ENCODE data around the gene FNIP1. TPM values are rescaled to one million over a fixed set of nuclear protein-coding genes. Genes with fewer than 3 reads are reported as not detected.

FNIP1 gene
- total and polyA plus RNA-seq, 2 of the 13 experiments (the other 11 are each of a cell fraction or from before 2014, with no cell fraction given) = 10.9 to 29.3 TPM

DNA sequence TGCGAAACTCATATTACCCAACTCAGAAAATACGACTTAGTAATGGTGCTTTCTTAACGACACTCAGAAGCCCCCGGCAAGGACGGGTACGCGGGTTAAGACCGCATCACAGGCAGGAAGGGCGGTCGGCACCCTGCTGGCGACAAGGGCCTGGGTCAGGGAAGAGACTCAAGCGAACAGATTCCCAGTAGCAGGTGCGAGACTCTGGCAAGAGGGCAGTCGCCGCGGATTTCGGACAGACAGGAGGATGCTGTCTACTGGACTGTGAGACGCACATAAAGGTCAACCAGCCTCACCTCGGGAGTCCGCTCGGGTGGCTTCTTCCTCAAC lies 162.2 kb downstream of the FNIP1 start:
- DNase-seq (ENCODE audit: low spot score) (peak; percentile 65), FAIRE-seq (no peak), ATAC-seq (peak; percentile 65)
- in situ Hi-C loops (cut with HindIII; ENCODE audit: extremely low pct_ligation_motif_present, low pct_unique_long_range_greater_than_20kb) (no loop called here), intact Hi-C loops (cut with micrococcal nuclease; ENCODE audit: unreplicated experiment) (loop anchor here (1.0 kb wide), 1 partner anchor 24 kb away; no protein-coding TSS in a partner anchor)
- peak overlapping the region; percentile 94 for H3K27ac ChIP-seq (ENCODE audit: extremely low read length, insufficient read depth, low read length)
- H3K4me3 ChIP-seq (replicated peaks in 1 of 3; ENCODE audit: insufficient read depth in 1 of 3, low read depth in 2 of 3, low read length in 3 of 3) = peak overlapping the region; percentile 77 to 99 (median 92)
- peaks cover 48% of the 10 kb centered on the region for H3K4me1 ChIP-seq (ENCODE audit: insufficient read depth, low read length)
- H3K79me2 ChIP-seq (ENCODE audit: insufficient read depth, low read length) = peaks cover 53% of the 10 kb centered on the region
- peak overlapping the region; percentile 97 for H3K9ac ChIP-seq (ENCODE audit: insufficient read depth, low read depth, low read length)
- ChIA-PET CTCF (ENCODE audit: low intra/inter-chr PET ratio, low total read pairs) (no interaction called here), POLR2A (interaction anchor here (3.0 kb wide), 1 partner anchor 25 kb away, joined by 31 read pairs; no protein-coding TSS in a partner anchor)
- 0% methylated on average over 10 of the region's 21 CpGs for WGBS (ENCODE audit: low lambda C conversion rate)
- BruUV-seq (replicated peaks) = TSS peak; percentile 73
- no peaks in the 10 kb centered on the region; a peak in 1 of 5 replicates for H3K27me3 ChIP-seq (ENCODE audit: control insufficient read depth in 1 of 2, insufficient read depth in 2 of 2, low read length in 2 of 2)
- H3K36me3 ChIP-seq (replicated peaks in 1 of 2; ENCODE audit: control insufficient read depth in 1 of 2, insufficient read depth in 2 of 2, low read length in 2 of 2) = no peaks in the 10 kb centered on the region
- peak overlapping the region; percentile 83 for H3K4me2 ChIP-seq (ENCODE audit: low read depth, low read length)
- no peak overlapping the region for H2AFZ ChIP-seq (ENCODE audit: low read length)
- H3K9me3 ChIP-seq (ENCODE audit: low read length) = no peaks in the 10 kb centered on the region
- peaks cover 13% of the 10 kb centered on the region for H4K20me1 ChIP-seq (ENCODE audit: insufficient read depth, low read length)
- TF ChIP-seq YEATS2 (CRISPR knock-in tag; IDR thresholded peaks at IDR 0.05; ENCODE audit: borderline replicate concordance) (no peak), ATF4 (CRISPR knock-in tag; IDR thresholded peaks at IDR 0.05) (no peak), ZNF407 (CRISPR knock-in tag; IDR thresholded peaks at IDR 0.05; ENCODE audit: not compliant biosample characterization) (no peak), BCLAF1 (IDR thresholded peaks at IDR 0.05) (no peak), ZNF710 (CRISPR knock-in tag; IDR thresholded peaks at IDR 0.05; ENCODE audit: borderline replicate concordance) (0 out of 2 replicates have a peak, but pooled peaks have one; percentile 8), ZFP1 (CRISPR knock-in tag; IDR thresholded peaks at IDR 0.05) (no peak), ZNF543 (CRISPR knock-in tag; IDR thresholded peaks at IDR 0.05) (no peak)
- TF ChIP-seq, protein P1, sequence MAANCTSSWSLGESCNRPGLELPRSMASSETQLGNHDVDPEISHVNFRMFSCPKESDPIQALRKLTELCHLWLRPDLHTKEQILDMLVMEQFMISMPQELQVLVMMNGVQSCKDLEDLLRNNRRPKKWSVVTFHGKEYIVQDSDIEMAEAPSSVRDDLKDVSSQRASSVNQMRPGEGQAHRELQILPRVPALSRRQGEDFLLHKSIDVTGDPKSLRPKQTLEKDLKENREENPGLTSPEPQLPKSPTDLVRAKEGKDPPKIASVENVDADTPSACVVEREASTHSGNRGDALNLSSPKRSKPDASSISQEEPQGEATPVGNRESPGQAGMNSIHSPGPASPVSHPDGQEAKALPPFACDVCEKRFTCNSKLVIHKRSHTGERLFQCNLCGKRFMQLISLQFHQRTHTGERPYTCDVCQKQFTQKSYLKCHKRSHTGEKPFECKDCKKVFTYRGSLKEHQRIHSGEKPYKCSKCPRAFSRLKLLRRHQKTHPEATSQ (CRISPR knock-in tag; IDR thresholded peaks at IDR 0.05; ENCODE audit: borderline replicate concordance) = 0 out of 2 replicates have a peak, but pooled peaks have one; percentile 7

Data from HepG2 (cell line).